Measurements from ENCODE around the gene GDPGP1.

GDPGP1 gene

GRCh38 chr15:90223441-90224165 is 10.4 kb upstream of the GDPGP1 start:
- Histone ChIP-seq H3K27me3 (no peaks in the 10 kb centered on the region), H3K36me3 (peaks cover 53 to 96% (median 73%) of the 10 kb centered on the region in 11 experiments), H3K4me1 (peaks cover 5 to 65% (median 59%) of the 10 kb centered on the region in 10 experiments; a peak in 18 of 20 replicates), H3K27ac (peak overlapping the region in 1 of 11 experiments; percentile 14; a peak in 1 of 22 replicates), H3K4me2 (peak overlapping the region in 9 of 11 experiments; percentile 21 to 70 (median 51); a peak in 17 of 22 replicates), H3K9me3 (replicated peaks in 1 of 11) (no peaks in the 10 kb centered on the region), H3K9ac (peak overlapping the region in 5 of 11 experiments; percentile 12 to 36 (median 25); a peak in 6 of 22 replicates), H3K4me3 (no peak overlapping the region), H4K20me1 (peaks cover 0 to 78% (median 19%) of the 10 kb centered on the region in 11 experiments; a peak in 15 of 22 replicates)
- TF ChIP-seq Cebpa-rat (IDR thresholded peaks at IDR 0.05), result no peak

DNA sequence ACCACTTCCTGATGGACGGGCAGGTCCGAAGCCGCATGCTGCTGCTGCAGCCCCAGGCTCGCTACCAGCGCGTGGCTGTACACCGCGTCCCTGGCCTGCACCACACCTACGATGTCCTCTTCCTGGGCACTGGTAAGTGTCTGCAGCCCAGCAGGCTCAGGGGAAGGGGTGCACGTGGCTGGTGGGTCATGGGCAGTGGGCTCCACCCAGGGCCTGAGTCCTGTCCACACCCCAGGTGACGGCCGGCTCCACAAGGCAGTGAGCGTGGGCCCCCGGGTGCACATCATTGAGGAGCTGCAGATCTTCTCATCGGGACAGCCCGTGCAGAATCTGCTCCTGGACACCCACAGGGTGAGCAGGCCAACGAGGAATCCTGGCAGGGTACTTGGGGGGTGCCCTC is 9.0 kb upstream of the GDPGP1 start:
- TF ChIP-seq Cebpa-rat (IDR thresholded peaks at IDR 0.05), result no peak
- Histone ChIP-seq H4K20me1 (peaks cover 1 to 78% (median 21%) of the 10 kb centered on the region in 11 experiments; a peak in 18 of 22 replicates), H3K4me3 (no peak overlapping the region), H3K9ac (peak overlapping the region in 4 of 11 experiments; percentile 8 to 34 (median 20); a peak in 3 of 22 replicates), H3K36me3 (peaks cover 67 to 97% (median 87%) of the 10 kb centered on the region in 11 experiments), H3K27ac (no peak overlapping the region), H3K4me2 (peak overlapping the region in 8 of 11 experiments; percentile 21 to 70 (median 53); a peak in 13 of 22 replicates), H3K4me1 (peaks cover 3 to 54% (median 48%) of the 10 kb centered on the region in 10 experiments), H3K9me3 (replicated peaks in 1 of 11) (no peaks in the 10 kb centered on the region), H3K27me3 (no peaks in the 10 kb centered on the region)

DNA sequence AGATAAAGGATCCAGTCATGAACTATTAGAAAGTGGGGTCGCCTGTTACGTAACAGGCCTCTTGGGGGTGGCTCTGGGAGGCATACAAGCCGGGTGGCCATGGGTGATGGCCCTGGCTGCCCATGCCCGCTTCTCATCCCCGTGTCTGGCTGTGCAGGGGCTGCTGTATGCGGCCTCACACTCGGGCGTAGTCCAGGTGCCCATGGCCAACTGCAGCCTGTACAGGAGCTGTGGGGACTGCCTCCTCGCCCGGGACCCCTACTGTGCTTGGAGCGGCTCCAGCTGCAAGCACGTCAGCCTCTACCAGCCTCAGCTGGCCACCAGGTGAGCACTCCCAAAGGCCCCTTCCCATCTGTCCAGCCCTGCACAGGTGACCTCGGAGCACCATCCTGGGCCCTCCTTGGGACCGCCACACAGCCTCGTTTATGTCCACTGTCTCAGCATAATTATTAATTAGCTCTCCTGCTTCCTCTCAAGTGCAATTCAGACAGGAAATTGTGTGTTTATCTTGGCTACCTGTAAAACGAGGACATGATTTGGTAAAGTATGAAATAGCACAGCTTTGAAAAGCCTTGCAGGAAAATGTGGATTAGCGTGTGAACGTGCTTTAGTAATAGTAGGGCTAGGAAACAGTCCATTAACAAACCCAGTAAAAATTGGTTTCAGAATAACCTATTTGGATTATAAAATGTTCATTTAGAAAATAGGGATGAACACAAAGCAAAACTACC is 8.3 kb upstream of the GDPGP1 start:
- Histone ChIP-seq H4K20me1 (peaks cover 7 to 80% (median 26%) of the 10 kb centered on the region in 11 experiments; a peak in 18 of 22 replicates), H3K27ac (no peak overlapping the region), H3K4me2 (no peak overlapping the region), H3K27me3 (no peaks in the 10 kb centered on the region), H3K4me3 (no peak overlapping the region), H3K36me3 (peaks cover 72 to 100% (median 93%) of the 10 kb centered on the region in 11 experiments), H3K9me3 (replicated peaks in 1 of 11) (no peaks in the 10 kb centered on the region), H3K4me1 (peaks cover 9 to 57% (median 52%) of the 10 kb centered on the region in 10 experiments), H3K9ac (peak overlapping the region in 1 of 11 experiments; percentile 25; a peak in 1 of 22 replicates)
- TF ChIP-seq Cebpa-rat (IDR thresholded peaks at IDR 0.05), result no peak

DNA sequence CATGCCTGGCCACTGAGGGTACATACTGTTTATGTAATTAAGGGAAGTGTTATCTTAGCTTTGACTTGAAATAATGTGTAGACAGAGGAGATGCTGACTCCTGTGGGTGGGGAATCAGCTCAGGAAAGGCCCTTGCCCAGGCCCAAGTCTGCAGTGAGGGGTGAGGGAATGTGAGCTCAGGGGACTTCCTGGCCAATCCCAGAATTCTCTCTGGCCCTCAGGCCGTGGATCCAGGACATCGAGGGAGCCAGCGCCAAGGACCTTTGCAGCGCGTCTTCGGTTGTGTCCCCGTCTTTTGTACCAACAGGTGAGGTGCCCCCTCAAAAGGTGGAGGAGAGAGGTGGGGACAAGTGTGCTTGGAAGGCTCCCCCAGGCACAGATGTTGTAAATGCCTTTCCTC is 6.7 kb upstream of the GDPGP1 start:
- no peak for TF ChIP-seq Cebpa-rat (IDR thresholded peaks at IDR 0.05)
- peaks cover 72 to 86% (median 84%) of the 10 kb centered on the region in 11 experiments for H3K36me3 ChIP-seq
- 0 out of 22 replicates have a peak overlapping the region, but pooled peaks of 1 of the 11 experiments have one; percentile 6 for H3K9ac ChIP-seq
- H3K4me3 ChIP-seq, result no peak overlapping the region
- H3K4me1 ChIP-seq, result peaks cover 25 to 57% (median 53%) of the 10 kb centered on the region in 10 experiments
- H3K27me3 ChIP-seq, result no peaks in the 10 kb centered on the region
- no peak overlapping the region for H3K4me2 ChIP-seq
- peaks cover 13 to 83% (median 36%) of the 10 kb centered on the region in 11 experiments; a peak in 19 of 22 replicates for H4K20me1 ChIP-seq
- no peaks in the 10 kb centered on the region for H3K9me3 ChIP-seq (replicated peaks in 1 of 11)
- H3K27ac ChIP-seq, result no peak overlapping the region

DNA sequence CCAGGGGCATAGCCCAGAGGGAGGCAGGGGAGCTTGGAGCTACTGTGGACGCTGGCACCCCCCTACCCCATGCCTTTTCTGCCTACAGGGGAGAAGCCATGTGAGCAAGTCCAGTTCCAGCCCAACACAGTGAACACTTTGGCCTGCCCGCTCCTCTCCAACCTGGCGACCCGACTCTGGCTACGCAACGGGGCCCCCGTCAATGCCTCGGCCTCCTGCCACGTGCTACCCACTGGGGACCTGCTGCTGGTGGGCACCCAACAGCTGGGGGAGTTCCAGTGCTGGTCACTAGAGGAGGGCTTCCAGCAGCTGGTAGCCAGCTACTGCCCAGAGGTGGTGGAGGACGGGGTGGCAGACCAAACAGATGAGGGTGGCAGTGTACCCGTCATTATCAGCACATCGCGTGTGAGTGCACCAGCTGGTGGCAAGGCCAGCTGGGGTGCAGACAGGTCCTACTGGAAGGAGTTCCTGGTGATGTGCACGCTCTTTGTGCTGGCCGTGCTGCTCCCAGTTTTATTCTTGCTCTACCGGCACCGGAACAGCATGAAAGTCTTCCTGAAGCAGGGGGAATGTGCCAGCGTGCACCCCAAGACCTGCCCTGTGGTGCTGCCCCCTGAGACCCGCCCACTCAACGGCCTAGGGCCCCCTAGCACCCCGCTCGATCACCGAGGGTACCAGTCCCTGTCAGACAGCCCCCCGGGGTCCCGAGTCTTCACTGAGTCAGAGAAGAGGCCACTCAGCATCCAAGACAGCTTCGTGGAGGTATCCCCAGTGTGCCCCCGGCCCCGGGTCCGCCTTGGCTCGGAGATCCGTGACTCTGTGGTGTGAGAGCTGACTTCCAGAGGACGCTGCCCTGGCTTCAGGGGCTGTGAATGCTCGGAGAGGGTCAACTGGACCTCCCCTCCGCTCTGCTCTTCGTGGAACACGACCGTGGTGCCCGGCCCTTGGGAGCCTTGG is 5.9 kb upstream of the GDPGP1 start:
- Histone ChIP-seq H3K36me3 (peaks cover 72 to 78% (median 77%) of the 10 kb centered on the region in 11 experiments), H3K4me3 (no peak overlapping the region), H3K27me3 (no peaks in the 10 kb centered on the region), H3K4me2 (no peak overlapping the region), H3K9ac (peak overlapping the region in 1 of 11 experiments; percentile 6; a peak in 1 of 22 replicates), H3K4me1 (peaks cover 32 to 57% (median 53%) of the 10 kb centered on the region in 10 experiments), H4K20me1 (peaks cover 15 to 89% (median 39%) of the 10 kb centered on the region in 11 experiments; a peak in 19 of 22 replicates), H3K9me3 (replicated peaks in 1 of 11) (no peaks in the 10 kb centered on the region), H3K27ac (no peak overlapping the region)
- TF ChIP-seq Cebpa-rat (IDR thresholded peaks at IDR 0.05), result no peak

- Histone ChIP-seq H3K4me1 (peaks cover 32 to 49% (median 46%) of the 10 kb centered on the region in 10 experiments), H4K20me1 (peaks cover 15 to 86% (median 36%) of the 10 kb centered on the region in 11 experiments; a peak in 19 of 22 replicates), H3K4me3 (no peak overlapping the region), H3K4me2 (no peak overlapping the region), H3K9me3 (replicated peaks in 1 of 11) (no peaks in the 10 kb centered on the region), H3K36me3 (peaks cover 63 to 70% (median 68%) of the 10 kb centered on the region in 11 experiments), H3K27me3 (no peaks in the 10 kb centered on the region), H3K27ac (no peak overlapping the region), H3K9ac (no peak overlapping the region)
- no peak for TF ChIP-seq Cebpa-rat (IDR thresholded peaks at IDR 0.05)
Observed at GRCh38 chr15:90228960-90229359, 5.0 kb upstream of the GDPGP1 start.

DNA sequence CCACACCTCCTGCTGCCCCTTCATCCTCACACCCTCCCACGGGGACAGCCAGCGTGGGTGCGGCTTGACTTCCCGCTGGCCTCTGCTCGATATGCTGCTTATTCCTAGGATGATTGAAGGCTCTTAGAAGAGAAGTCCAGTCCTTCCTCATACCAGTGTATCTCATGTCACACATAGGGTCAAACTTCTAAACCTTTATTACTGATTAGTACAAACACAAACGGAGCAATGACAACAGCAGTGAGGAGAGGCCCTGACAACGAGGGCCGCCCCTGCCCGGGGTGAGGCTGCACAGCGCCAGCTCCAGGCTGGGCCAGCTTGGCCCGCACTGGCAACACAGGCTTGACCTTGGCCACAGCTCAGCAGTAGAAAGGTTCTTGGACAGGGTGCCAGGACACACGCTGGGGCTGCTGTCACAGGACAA is 3.9 kb upstream of the GDPGP1 start:
- no peaks in the 10 kb centered on the region for H3K9me3 ChIP-seq (replicated peaks in 1 of 11)
- no peaks in the 10 kb centered on the region for H3K27me3 ChIP-seq
- H3K4me1 ChIP-seq, result peaks cover 41 to 48% (median 45%) of the 10 kb centered on the region in 10 experiments
- H3K27ac ChIP-seq, result peak overlapping the region in 8 of 11 experiments; percentile 66 to 89 (median 82); a peak in 11 of 22 replicates
- TF ChIP-seq Cebpa-rat (IDR thresholded peaks at IDR 0.05), result no peak
- H3K4me2 ChIP-seq, result peak overlapping the region; percentile 85 to 100 (median 94)
- peaks cover 9 to 74% (median 32%) of the 10 kb centered on the region in 11 experiments; a peak in 18 of 22 replicates for H4K20me1 ChIP-seq
- no peak overlapping the region for H3K4me3 ChIP-seq
- peak overlapping the region in 8 of 11 experiments; percentile 56 to 91 (median 86); a peak in 16 of 22 replicates for H3K9ac ChIP-seq
- H3K36me3 ChIP-seq, result peaks cover 53 to 58% (median 57%) of the 10 kb centered on the region in 11 experiments

- peaks cover 48 to 55% (median 52%) of the 10 kb centered on the region in 11 experiments for H3K36me3 ChIP-seq
Observed at GRCh38 chr15:90230610-90231009, 3.4 kb upstream of the GDPGP1 start.

More at GRCh38 chr15:90230610-90231009, 3.4 kb upstream of the GDPGP1 start:
- no peak for TF ChIP-seq Cebpa-rat (IDR thresholded peaks at IDR 0.05)
- peaks cover 5 to 69% (median 28%) of the 10 kb centered on the region in 11 experiments; a peak in 18 of 22 replicates for H4K20me1 ChIP-seq
- peaks cover 41 to 47% (median 45%) of the 10 kb centered on the region in 10 experiments for H3K4me1 ChIP-seq
- H3K27me3 ChIP-seq, result no peaks in the 10 kb centered on the region
- H3K4me2 ChIP-seq, result peak overlapping the region; percentile 85 to 100 (median 94)
- H3K27ac ChIP-seq, result peak overlapping the region in 10 of 11 experiments; percentile 18 to 89 (median 78); a peak in 20 of 22 replicates
- peak overlapping the region in 7 of 10 experiments; percentile 6 to 95 (median 86); a peak in 8 of 20 replicates for H3K4me3 ChIP-seq
- peak overlapping the region; percentile 34 to 91 (median 84); a peak in 20 of 22 replicates for H3K9ac ChIP-seq
- H3K9me3 ChIP-seq (replicated peaks in 1 of 11), result no peaks in the 10 kb centered on the region

All from BLaER1 treated with 17β-estradiol and CSF1 and Interleukin-3, amounts not matched to agents 10 nM and 100 nM (cell line).